GM18858 (cell line): Measurements from ENCODE around the gene C2orf78.
"Not testable (repeated sequence)": the region's sequence is repeated elsewhere in the genome, so short reads cannot be mapped to it uniquely, and the experiment has no call there.

Experiments used
- ATAC-seq: cut with Tn5 transposase; IDR thresholded peaks from one replicate; pipeline ENCODE4 v1.9.1; 2021; ENCODE audit not compliant: unreplicated experiment

The C2orf78 gene

GRCh38 chr2:73778867-73779466 lies 5.0 kb upstream of the C2orf78 start:
- ATAC-seq: not testable (repeated sequence)

DNA sequence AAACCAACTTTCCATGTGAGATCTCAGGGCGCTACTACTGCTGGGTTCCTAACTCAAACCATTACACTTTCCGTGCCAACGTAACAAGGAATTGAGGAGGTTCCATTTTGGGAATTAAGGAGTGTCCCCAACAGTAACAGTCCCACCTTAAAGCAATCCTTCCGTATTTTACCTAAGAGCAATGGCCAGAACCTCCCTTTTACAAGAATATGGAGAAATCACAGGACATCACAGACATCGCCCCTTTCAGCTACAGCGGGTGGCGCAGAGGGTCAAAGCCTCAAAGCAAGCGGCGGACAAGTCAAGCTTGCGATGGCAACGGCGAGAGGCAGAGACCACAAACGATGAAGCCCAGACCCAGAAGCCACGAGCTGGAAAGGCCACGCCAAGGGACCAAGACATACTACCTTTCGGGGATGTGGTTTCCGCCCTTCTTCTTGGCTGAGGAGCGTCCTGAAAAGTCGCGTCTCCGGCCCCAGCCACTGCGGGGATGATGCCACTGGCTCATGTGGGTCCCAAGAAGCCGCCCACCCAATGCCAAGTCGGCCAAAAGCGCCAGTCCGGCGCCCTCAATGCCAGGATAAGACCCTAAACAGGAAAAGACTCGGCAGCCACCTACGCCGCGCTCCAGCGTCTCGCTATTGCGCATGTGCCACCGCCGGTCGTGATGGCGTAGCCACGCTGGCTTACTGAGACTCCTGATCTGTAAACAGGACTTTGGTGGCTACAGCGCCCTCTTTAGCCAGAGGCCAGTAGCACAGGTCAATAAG lies 4.3 kb upstream of the C2orf78 start, which contains the start of gene DUSP11:
Gene DUSP11, minus strand, starts transcription at position 637 of the 770 bp plus-strand sequence. Its CDS starts 129 bp downstream, at position 508.
- ATAC-seq: peak; percentile 99

DNA sequence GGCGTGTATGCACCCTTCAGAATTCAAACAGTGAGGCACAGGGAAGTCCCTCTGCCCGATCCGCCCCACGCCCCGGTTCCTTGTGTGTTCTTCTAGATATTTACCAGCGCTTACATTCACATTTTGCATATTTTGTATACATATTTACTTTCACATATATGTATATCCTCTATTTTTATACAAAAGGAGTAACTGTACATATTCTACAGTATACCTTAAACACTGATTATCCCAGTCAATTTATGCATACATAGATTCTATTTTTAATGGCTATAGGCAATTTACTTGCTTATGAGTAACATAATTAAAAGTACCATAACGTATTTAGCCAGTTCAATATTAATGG lies 3.8 kb upstream of the C2orf78 start:
- no peak for ATAC-seq

GRCh38 chr2:73783402-73783801 lies 581 bp upstream of the C2orf78 start:
- ATAC-seq: not testable (repeated sequence)

- ATAC-seq: no peak
Measured at GRCh38 chr2:73811878-73812277, 27.9 kb downstream of the C2orf78 start.

DNA sequence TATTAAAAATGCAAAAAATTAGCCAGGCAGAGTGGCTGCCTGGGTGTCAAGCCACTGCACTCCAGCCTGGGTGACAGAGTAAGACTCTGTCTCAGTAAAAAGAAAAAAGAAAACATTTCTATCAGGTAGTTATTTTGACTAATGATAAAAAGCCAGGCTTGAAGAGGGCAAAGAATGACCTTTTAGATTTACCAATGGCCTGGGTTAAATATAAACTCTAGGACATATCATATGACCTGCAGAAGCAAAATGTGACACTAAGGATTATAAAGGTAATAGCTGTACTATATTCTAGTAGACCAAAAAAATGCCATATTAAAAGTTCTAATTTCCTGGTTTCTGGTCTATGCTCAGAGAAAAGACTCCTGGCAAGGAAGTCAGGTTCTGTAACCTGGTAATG lies 28.7 kb downstream of the C2orf78 start:
- ATAC-seq: no peak

DNA sequence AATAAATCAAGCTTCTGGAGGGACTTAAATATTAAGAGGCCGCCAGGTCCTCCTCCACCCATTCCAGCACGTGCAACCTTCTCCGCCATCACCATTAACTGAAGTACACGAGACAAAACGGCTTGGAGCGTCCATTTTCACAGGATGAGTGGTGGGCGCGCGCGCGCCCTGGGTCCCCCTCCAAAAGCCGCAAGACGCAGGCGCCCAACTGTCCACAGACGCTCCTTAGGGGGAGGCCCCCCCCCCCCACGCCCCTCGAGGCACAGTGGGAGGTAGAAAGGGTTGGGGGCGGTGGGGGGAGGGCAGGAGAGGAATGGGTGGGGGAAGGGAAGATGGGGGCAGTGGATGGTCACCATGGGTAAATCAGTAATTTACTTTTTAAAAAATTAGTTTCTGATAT lies 34.3 kb downstream of the C2orf78 start:
- no peak for ATAC-seq

DNA sequence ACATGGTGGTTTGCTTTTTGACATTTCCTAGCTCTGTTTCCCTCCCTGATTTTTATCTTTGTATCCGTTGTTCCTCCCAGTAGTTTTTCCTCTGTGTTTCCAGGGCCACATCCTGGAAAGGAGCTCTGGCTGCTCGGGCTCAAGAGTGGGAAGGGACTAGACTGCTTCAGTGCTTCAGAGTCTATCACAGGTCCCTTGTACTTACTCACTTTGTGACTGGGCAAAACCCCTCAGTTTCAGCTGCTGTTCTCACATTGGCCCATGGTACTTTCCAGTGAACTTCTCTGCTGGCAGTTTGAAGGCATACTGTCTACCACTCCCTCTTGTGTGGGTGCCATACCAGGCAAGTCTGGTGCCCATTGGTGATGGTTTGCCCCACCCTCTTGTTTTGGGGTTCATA lies 37.2 kb downstream of the C2orf78 start:
- ATAC-seq: peak; percentile 74

DNA sequence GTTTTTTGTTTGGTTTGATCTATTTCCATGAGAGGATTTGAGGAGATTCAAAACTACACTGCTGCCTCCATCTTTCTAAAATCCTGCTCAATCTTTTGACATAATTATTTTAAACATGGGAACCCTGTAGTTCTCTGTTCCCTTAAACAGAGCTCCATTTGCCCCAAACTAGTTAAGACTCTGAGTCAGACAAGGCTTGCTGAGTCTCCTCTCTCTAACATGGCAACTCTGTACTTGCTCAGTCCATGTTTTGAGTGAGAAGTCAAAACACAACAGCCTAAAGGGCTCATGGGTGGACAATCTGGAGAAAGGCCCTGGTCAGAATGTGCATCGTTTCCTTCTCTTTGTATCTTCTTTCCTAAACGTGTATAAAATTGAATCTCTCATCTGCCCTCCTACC lies 37.7 kb downstream of the C2orf78 start:
- ATAC-seq: no peak

GRCh38 chr2:73822276-73822675 lies 38.3 kb downstream of the C2orf78 start:
- peak; percentile 63 for ATAC-seq

GRCh38 chr2:73822991-73823390 lies 39.0 kb downstream of the C2orf78 start:
- no peak for ATAC-seq

DNA sequence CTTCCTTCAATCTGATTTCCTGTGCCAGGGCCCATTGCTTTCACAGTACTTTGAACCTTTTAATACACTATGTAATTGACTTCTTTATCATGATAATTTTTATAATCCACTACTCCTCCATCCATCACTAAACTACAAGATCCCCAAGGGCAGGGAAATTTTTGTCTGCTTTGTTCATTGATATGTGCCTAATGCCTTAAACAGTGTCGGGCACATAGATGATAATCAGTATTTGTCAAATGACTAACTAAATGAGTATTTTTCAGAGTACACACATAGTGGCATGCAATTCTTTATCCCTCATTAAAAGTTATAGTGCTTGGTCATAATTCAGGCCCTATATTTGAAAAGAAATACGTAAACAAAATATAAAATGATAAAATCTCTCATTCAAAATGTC lies 39.4 kb downstream of the C2orf78 start:
- ATAC-seq: no peak

- no peak for ATAC-seq
Measured at GRCh38 chr2:73823916-73824523, 40.0 kb downstream of the C2orf78 start.

GRCh38 chr2:73825408-73825807 lies 41.4 kb downstream of the C2orf78 start:
- no peak for ATAC-seq

GRCh38 chr2:73827018-73827417 lies 43.0 kb downstream of the C2orf78 start:
- ATAC-seq: no peak

- no peak for ATAC-seq
Measured at GRCh38 chr2:73827660-73828388, 43.8 kb downstream of the C2orf78 start.

DNA sequence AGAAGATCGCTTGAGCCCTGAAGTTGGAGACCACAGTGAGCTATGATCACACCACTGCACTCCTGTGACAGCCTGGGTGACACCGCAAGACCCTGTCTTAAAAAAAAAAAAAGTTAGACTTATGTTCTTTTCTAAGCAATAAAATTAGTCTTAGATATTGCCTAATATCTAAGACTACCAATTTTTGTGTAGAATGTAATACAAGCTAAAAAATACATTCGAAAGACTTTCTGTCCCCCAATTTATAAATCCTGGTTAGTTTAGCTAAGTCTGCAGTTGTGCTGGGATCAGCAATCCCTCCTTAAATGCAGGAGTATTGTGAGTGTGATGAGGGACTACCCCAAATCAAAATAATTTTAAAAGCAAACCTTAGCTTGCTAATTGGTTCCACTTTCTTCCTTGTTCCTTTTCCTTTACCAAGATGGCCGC lies 44.4 kb downstream of the C2orf78 start:
- no peak for ATAC-seq

DNA sequence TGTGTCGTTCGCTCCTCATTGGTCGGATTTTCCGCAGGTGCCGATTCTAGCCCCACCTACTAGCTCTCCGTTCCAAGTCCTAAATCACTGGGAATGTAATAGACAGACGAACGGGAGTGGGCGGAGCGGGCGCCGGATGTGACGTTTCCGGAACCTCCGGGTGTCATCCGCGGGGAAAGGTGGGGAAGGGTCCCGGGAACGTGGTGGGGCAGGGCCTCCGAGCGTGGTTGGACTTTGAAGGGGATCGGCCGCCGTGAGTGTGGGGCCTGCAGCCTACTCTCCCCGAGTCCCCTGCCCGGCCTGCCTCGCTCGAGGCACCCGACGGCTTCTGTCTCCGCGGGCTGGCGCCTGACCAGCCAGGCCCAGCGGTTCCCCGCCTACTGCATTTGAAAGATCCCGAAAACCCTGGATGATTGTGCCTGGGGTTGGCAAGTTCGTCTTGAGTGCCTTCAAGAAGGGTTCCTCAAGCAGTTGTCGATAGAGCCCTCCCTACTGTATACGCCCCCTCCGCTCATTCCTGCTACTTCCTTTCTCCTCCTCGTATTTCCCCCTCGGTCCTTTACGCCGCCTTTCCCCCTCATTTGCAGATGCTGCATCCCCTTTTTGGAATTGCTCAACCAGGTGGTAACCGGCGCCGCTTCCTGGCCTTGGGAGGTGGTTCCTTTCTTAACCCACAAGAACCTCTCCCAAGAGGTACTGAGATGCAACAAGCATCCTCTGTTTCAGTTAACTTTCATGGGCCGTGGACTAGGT lies 45.0 kb downstream of the C2orf78 start, which contains the start of gene STAMBP:
Gene STAMBP, plus strand, starts transcription at position 144 of the 753 bp plus-strand sequence. CDS start 1,896 bp downstream, outside the sequence.
- peak; percentile 65 for ATAC-seq

- ATAC-seq: no peak
Measured at GRCh38 chr2:73830871-73831401, 47.0 kb downstream of the C2orf78 start.

- ATAC-seq: no peak
Measured at GRCh38 chr2:73832930-73833329, 48.9 kb downstream of the C2orf78 start.
